ENCODE data around the gene ZNF768.
"Not testable (repeated sequence)": the region's sequence is repeated elsewhere in the genome, so short reads cannot be mapped to it uniquely, and the experiment has no call there.

ZNF768 gene

DNA sequence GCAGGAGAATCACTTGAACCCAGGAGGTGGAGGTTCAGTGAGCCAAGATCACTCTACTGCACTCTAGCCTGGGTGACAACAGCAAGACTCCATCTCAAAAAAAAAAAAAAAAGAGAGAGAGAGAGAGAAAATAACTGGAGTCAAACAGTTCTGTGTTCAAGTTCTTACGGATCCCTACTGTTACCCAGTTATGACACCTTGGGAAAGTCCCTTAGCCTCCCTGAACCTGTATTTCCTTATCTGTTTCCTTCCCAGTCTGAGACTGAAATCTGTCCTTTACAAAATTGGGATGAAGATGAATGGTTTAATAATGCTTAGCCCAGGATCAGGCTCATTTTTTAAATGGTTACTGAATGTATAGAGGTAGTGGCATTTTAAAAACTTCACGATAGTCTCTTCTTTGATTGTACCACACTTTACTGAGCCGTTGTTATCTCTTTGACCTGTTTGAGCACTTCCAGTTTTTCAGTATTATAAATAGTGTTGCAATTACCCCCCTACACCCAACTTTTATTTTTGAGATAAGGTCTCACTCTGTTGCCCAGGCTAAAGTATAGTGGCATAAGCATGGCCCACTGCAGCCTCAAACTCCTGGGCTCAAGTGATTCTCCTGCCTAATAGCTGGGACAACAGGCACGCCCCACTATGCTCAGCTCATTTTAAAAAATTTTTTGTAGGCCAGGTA is 17.1 kb downstream of the ZNF768 start:
- DNase-seq = no peak

DNA sequence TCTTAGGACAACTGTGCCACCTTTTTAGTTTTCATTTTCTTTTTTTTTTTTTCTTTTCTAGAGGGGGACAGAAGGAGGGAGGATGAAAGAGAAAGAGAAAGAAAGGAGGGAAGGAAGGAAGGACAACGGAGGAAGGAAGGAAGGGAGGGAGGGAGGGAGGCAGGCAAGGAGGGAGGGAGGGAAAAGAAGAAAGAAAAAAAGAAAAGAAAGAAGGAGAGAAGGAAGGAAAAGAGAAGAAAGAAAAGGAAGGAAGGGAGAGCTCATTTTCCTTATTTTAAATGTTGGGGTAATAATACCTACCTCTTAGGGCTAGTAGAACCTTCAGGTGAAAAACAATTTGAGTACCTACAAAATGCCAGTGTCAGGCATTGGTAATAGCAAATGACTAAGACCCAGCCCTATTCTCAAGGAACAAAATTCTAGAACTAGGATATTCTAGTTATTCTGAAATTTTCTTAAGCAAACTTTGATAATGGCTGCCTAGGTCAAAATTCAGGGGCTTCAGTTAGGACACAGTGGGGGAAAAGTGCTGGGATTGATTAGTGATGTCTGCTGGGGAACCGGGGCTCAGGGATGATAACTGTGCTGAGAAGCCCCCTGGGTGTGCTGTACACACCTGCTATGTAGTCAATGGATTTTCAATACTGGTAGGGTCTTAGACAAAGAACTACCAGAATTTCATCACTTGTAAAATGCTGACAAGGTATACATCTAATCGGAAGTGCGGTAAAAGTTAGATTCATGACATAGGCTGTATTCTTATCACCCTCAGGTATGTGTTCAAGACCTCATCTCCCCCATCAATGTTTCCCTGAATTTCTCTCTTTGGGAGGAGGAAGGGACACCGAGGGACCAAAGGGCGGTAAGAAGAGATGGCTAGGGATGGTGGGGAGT is 22.7 kb downstream of the ZNF768 start:
- no peak for DNase-seq

- DNase-seq = no peak
Measured at GRCh38 chr16:30499284-30499683, 27.1 kb downstream of the ZNF768 start.

- DNase-seq = no peak
Measured at GRCh38 chr16:30494709-30495108, 31.7 kb downstream of the ZNF768 start.

- no peak for DNase-seq
Measured at GRCh38 chr16:30493941-30494488, 32.4 kb downstream of the ZNF768 start.

DNA sequence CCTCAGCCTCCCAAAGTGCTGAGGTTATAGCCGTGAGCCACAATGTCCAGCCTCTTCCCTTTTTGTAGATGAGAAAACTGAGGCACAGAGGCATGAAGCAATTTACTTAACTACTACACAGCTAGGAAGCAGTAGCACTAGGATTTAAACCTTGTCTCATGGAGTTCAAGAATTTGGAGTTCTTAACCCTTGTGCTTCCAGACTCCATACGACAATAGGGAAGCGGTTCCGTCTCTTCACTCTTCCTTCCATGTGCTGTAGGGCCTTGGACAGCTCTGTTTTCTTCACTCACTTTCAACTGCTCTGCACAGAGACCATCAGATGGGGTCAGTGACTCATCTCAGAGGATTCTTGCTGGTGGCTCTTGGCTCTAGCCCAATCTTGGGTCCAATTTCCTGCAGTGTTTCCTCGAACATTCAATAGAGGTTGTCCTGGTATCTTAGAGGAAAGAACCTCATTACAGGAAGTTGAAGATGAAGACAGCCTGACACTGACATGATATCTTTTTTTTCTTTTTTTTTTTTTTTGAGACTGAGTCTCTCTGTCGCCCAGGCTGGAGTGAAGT is 34.5 kb downstream of the ZNF768 start:
- no peak for DNase-seq

DNA sequence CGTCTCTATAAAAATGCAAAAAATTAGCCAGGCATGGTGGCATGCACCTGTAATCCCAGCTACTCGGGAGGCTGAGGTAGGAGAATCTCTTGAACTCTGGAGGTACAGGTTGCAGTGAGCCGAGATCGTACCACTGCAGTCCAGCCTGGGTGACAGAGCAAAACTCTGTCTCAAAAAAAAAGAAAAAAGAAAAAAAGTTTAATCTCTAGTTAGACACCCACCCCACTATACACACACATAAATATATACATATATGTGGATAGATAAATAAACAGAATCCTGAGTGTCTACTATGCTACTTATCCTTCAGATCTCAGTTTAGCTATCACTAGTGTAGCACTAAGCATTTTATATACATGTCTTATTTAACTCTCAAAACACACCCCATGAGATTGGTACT is 35.1 kb downstream of the ZNF768 start:
- DNase-seq = no peak

- DNase-seq = no peak
Measured at GRCh38 chr16:30490210-30490609, 36.2 kb downstream of the ZNF768 start.

DNA sequence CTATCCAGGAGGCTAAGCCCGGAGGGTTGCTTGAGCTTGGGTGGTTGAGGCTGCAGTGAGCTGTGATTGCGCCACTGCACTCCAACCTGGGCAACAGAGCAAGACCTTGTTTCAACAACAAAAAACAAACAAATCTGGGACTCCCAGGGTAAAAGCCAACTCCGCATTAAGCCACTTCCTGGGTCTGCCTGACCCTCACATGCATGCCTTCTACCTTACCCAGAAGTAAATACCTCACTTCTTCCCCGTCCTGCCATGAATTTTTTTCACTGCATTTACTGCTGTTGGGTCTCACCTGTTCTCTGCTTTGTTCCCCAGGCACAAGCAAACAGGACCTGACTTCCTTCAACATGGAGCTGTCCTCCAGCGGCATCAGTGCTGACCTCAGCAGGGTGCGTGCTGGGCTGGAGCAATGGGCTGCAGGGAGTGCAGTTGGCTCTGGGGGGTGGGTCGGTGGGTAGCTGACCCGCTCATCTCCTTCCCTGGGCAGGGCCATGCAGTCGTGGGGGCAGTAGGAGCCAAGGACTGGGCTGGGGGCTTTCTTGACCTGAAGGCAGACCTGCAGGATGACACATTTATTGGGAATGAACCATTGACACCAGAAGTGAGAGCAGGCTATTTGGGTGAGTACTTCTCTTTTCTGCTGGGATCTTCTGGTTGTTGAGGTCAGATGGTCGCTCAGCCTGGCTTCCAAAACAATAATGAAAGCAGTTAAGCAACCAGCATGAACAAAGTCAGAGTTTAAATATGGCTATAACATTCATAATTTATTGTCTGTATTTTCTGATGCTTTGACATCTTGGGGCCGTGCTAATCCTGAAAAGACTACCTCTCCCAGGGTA is 37.4 kb downstream of the ZNF768 start:
- no peak for DNase-seq

GRCh38 chr16:30485818-30486436 is 40.4 kb downstream of the ZNF768 start:
- no peak for DNase-seq

DNA sequence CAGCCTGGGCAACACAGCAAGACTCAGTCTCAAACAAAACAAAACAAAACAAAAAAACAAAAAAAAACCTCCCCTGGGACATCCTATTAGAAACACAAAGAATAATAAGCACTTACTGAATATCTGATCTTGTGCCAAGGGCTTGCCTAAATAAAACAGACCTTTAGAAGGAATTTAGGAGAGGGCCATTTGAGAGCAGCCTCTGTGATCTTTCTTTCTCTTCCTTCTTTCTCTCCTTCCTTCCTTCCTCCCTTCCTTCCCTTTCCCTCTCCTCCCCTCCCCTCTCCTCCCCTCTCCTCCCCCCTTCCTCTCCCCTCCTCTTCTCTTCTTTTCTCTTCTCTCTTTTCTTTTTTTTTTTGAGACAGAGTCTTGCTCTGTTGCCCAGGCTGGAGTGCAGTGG is 41.5 kb downstream of the ZNF768 start:
- DNase-seq = no peak

DNA sequence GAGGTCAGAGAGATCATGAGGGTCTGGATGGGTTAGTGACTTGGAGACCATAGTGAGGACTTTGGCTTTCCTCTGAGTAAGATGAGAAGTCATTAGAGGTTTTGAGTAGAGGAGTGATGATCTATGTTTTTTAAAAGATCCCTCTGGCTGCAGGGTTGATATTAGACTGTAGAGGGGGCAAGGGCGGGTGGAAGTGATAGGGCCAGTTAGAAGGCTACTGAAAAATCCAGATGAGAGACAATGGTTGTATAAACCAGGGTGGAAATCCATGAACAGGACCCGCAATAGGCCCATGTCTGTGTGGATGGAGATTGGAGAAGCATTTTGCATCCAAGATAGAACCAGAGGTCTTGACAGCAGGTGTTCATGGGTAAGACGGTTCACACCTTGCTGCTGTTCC is 44.0 kb downstream of the ZNF768 start:
- DNase-seq = no peak

- DNase-seq = no peak
Measured at GRCh38 chr16:30481381-30481780, 45.0 kb downstream of the ZNF768 start.

DNA sequence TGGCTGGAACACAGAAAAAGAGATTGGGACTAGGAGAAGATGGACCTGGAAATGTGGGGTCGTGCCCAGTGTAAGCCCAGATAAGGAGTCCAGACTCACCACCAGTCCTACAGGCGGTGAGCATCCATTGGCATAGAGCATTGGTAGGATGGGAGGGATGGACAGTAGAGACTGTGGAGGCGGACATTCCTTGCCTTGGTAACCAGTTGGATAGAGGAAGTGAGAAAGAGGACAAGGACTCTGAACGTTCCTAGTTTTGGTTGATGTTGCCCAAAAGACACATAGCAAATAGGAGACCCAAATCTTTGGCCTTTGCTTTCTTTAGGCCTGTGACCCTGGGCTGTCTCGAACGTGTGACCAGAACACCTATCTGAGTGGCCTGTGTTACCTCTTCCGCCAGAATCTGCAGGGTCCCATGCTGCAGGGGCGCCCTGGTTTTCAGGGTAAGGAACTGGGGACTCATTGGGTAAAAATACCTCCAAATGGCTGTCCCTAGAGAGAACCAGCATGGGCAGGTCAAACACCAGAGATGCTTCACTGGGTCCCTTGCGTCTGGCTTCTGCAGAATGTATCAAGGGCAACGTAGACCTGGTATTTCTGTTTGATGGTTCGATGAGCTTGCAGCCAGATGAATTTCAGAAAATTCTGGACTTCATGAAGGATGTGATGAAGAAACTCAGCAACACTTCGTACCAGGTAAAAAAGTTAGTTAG is 47.4 kb downstream of the ZNF768 start:
- no peak for DNase-seq

GRCh38 chr16:30477773-30478172 is 48.6 kb downstream of the ZNF768 start:
- DNase-seq = not testable (repeated sequence)

DNA sequence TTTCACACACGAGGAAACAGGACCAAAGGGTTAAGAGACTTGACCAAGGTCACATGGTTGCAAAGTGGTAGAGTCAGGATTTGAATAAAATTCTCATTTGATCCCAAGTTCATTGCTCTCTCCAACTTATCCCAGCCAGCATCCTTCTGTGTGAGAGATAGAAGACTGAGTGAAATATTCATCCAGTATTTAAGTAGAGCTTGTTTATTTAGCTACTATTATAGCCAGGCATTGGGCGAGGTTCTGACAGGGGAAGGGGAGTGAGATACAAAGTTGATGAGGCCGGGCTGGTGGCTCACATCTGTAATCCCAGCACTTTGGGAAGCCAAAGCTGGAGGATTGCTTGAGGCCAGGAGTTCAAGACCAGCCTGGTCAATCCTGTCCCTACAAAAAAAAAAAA is 49.4 kb downstream of the ZNF768 start:
- DNase-seq = no peak

DNA sequence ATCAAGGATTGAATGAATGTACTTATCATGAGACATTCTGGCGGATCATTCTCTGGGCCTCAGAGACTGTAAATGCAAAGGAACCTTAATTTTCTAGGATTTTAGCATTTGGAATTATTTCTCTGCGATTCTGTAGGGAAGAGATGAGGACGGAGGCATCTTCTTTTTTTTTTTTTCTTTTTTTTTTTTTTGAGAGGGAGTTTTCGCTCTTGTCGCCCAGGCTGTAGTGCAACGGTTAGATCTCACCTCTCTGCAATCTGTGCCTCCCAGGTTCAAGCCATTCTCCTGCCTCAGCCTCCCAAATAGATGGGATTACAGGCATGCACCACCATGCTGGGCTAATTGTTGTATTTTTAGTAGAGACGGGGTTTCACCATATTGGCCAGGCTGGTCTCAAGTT is 51.7 kb downstream of the ZNF768 start:
- DNase-seq = no peak

GRCh38 chr16:30474074-30474452 is 52.3 kb downstream of the ZNF768 start:
- peak in 1 of 2 experiments; percentile 35 for DNase-seq

All from activated CD4-positive, alpha-beta T cell treated with anti-CD3 and anti-CD28 coated beads, Interleukin-2, amount 50 U/mL, for 48 hours (primary cell).